ENCODE measurements around the gene ARSI. TPM values are rescaled to one million over a fixed set of nuclear protein-coding genes. Genes with fewer than 3 reads are reported as not detected.

The ARSI gene
- total RNA-seq, 1 donor from 2014 or later: 3.5 TPM

- ATAC-seq: no peak
- H3K4me3 ChIP-seq: no peak overlapping the region
- DNase-seq: no peak
- intact Hi-C loops (cut with DNase I): no loop called here
- H3K27me3 ChIP-seq (ENCODE audit: low read depth): no peaks in the 10 kb centered on the region
- H3K9me3 ChIP-seq: no peaks in the 10 kb centered on the region
- no peaks in the 10 kb centered on the region for H3K4me1 ChIP-seq
- no peak for TF ChIP-seq CTCF (IDR thresholded peaks at IDR 0.05)
- H3K36me3 ChIP-seq: no peaks in the 10 kb centered on the region
- H3K27ac ChIP-seq: no peak overlapping the region
These were observed 16.1 kb upstream of the ARSI start for GRCh38 chr5:150318613-150319483.

- H3K4me3 ChIP-seq: no peak overlapping the region
- H3K27me3 ChIP-seq (ENCODE audit: low read depth): no peaks in the 10 kb centered on the region
- no peaks in the 10 kb centered on the region for H3K36me3 ChIP-seq
- intact Hi-C loops (cut with DNase I): no loop called here
- H3K4me1 ChIP-seq: no peaks in the 10 kb centered on the region
- ATAC-seq: peak; percentile 38 to 45
- no peak overlapping the region for H3K27ac ChIP-seq
- H3K9me3 ChIP-seq: no peaks in the 10 kb centered on the region
- no peak for DNase-seq
- no peak for TF ChIP-seq CTCF (IDR thresholded peaks at IDR 0.05)
These were observed 14.6 kb upstream of the ARSI start for GRCh38 chr5:150317048-150318003.

GRCh38 chr5:150316320-150316719, 13.6 kb upstream of the ARSI start:
- Histone ChIP-seq H3K27ac (no peak overlapping the region), H3K27me3 (ENCODE audit: low read depth) (no peaks in the 10 kb centered on the region), H3K9me3 (no peaks in the 10 kb centered on the region), H3K4me3 (no peak overlapping the region), H3K36me3 (no peaks in the 10 kb centered on the region), H3K4me1 (no peaks in the 10 kb centered on the region)
- intact Hi-C loops (cut with DNase I): no loop called here
- ATAC-seq (no peak), DNase-seq (no peak)
- no peak for TF ChIP-seq CTCF (IDR thresholded peaks at IDR 0.05)

GRCh38 chr5:150315245-150315644, 12.5 kb upstream of the ARSI start:
- Histone ChIP-seq H3K4me1 (no peaks in the 10 kb centered on the region), H3K27ac (no peak overlapping the region), H3K4me3 (no peak overlapping the region), H3K9me3 (no peaks in the 10 kb centered on the region), H3K27me3 (ENCODE audit: low read depth) (no peaks in the 10 kb centered on the region), H3K36me3 (no peaks in the 10 kb centered on the region)
- no peak for TF ChIP-seq CTCF (IDR thresholded peaks at IDR 0.05)
- ATAC-seq: no peak
- no peak for DNase-seq
- intact Hi-C loops (cut with DNase I): no loop called here

- Histone ChIP-seq H3K4me1 (no peaks in the 10 kb centered on the region), H3K27ac (no peak overlapping the region), H3K36me3 (no peaks in the 10 kb centered on the region), H3K27me3 (ENCODE audit: low read depth) (no peaks in the 10 kb centered on the region), H3K4me3 (no peak overlapping the region), H3K9me3 (no peaks in the 10 kb centered on the region)
- intact Hi-C loops (cut with DNase I): no loop called here
- DNase-seq (no peak), ATAC-seq (no peak)
- TF ChIP-seq CTCF (IDR thresholded peaks at IDR 0.05): no peak
These were observed 11.4 kb upstream of the ARSI start for GRCh38 chr5:150313921-150314716.
